Stomach (tissue), 4 donors: ENCODE results near the gene OR10K1.

Source experiments
- POLR2A ChIP-seq, 4 donors: fragments of 450-650 bp; IDR thresholded peaks; one replicate each; pipeline ENCODE4 v1.6.1; 2016; ENCODE audit warnings: antibody characterized with exemption in 4 of 4, control low read depth in 2 of 4, mild to moderate bottlenecking in 1 of 4, moderate library complexity in 1 of 4
- TF ChIP-seq, protein P1 (sequence below), 7 experiments: fragments of 450-650 bp in 4 of 7; fragments of 200-600 bp in 3 of 7; sonication (generic) in 3 of 7; IDR thresholded peaks; one replicate each; pipeline ENCODE4 v1.5.1; 2016 to 2019; ENCODE audit warnings: antibody characterized with exemption in 7 of 7, control low read depth in 2 of 7, mild to moderate bottlenecking in 1 of 7

DNA sequence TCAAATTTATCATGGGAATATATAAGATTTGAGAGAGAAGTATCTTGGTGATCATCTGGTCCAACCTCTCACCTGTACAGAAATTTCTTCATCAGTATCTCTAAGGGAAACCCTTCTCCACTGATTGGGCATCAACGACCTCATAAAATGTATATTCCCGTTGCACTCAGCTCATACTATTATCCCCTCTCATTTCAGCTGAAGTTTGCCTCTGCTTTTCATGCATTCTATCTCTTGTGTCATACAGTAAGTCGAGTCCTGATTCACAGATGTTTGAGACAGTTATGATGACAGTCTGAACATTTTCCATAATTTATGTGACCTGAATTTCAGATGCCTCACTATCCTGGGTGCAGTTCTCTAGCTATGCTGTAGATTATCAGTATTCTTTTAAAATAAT, 31.4 kb downstream of the OR10K1 start:
- no peak for TF ChIP-seq POLR2A (IDR thresholded peaks at IDR 0.05)
- TF ChIP-seq, protein P1, sequence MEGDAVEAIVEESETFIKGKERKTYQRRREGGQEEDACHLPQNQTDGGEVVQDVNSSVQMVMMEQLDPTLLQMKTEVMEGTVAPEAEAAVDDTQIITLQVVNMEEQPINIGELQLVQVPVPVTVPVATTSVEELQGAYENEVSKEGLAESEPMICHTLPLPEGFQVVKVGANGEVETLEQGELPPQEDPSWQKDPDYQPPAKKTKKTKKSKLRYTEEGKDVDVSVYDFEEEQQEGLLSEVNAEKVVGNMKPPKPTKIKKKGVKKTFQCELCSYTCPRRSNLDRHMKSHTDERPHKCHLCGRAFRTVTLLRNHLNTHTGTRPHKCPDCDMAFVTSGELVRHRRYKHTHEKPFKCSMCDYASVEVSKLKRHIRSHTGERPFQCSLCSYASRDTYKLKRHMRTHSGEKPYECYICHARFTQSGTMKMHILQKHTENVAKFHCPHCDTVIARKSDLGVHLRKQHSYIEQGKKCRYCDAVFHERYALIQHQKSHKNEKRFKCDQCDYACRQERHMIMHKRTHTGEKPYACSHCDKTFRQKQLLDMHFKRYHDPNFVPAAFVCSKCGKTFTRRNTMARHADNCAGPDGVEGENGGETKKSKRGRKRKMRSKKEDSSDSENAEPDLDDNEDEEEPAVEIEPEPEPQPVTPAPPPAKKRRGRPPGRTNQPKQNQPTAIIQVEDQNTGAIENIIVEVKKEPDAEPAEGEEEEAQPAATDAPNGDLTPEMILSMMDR (IDR thresholded peaks at IDR 0.05) = no peak
